IMR-90 (cell line): Measurements from ENCODE around the gene SAFB2. TPM values are rescaled to one million over a fixed set of nuclear protein-coding genes. Genes with fewer than 3 reads are reported as not detected.

Source experiments
- ATAC-seq: fragments of 200-7000 bp; cut with Tn5 transposase; 2 replicates; pipeline ENCODE4 v1.9.1; 2020; ENCODE audit warnings: low read depth, mild to moderate bottlenecking, moderate library complexity
- BruUV-seq: library from RNA; stranded (reverse); fragments of 400-500 nt; replicated peaks from 2 replicates; lab custom pipeline; 2021; lab: Mats Ljungman, UMichigan
- CTCF ChIA-PET: fragments of 300-600 bp; formaldehyde crosslinking; extraction: SDS; loops from one replicate; lab custom pipeline; 2021; ENCODE audit warnings: antibody characterized with exemption; lab: Yijun Ruan, JAX
- POLR2A ChIA-PET: fragments of 300-600 bp; sonication (Branson Sonifier 250); formaldehyde crosslinking; loops from one replicate; lab custom pipeline; 2022; ENCODE audit warnings: antibody characterized with exemption; ENCODE audit not compliant: unreplicated experiment; lab: Charles Lee
- DNase-seq: peaks from one replicate; pipeline ENCODE4 v3.0.0; 2013
- H2AFZ ChIP-seq: replicated peaks from 2 replicates; pipeline ENCODE3; 2013; ENCODE audit warnings: low read length, mild to moderate bottlenecking; ENCODE audit not compliant: poor library complexity
- H2AK5ac ChIP-seq: 2 replicates; pipeline ENCODE4 v1.6.1; 2013; ENCODE audit warnings: low read depth, low read length, inconsistent platforms
- H2AK9ac ChIP-seq: replicated peaks from 2 replicates; pipeline ENCODE3; 2013; ENCODE audit warnings: mild to moderate bottlenecking, low read depth, low read length, moderate library complexity; ENCODE audit not compliant: poor library complexity
- H2BK120ac ChIP-seq: 2 replicates; pipeline ENCODE4 v1.6.1; 2013; ENCODE audit warnings: low read depth, low read length, inconsistent platforms
- H2BK15ac ChIP-seq: 3 replicates; pipeline ENCODE4 v1.6.1; 2013; ENCODE audit warnings: low read depth, low read length, inconsistent platforms
- H2BK20ac ChIP-seq: 2 replicates; pipeline ENCODE4 v1.6.1; 2013; ENCODE audit warnings: low read depth, mild to moderate bottlenecking, inconsistent platforms, low read length, moderate library complexity
- H2BK5ac ChIP-seq: 2 replicates; pipeline ENCODE4 v1.6.1; 2013; ENCODE audit warnings: mild to moderate bottlenecking, low read depth, low read length, inconsistent platforms; ENCODE audit not compliant: poor library complexity, severe bottlenecking
- H3K14ac ChIP-seq: replicated peaks from 2 replicates; pipeline ENCODE4 v1.6.1; 2013; ENCODE audit warnings: low read depth, low read length, inconsistent platforms
- H3K18ac ChIP-seq: 2 replicates; pipeline ENCODE4 v1.6.1; 2013; ENCODE audit warnings: low read depth, low read length, control low read depth
- H3K23ac ChIP-seq: 2 replicates; pipeline ENCODE4 v1.6.1; 2013; ENCODE audit warnings: low read depth, low read length, inconsistent platforms
- H3K27ac ChIP-seq: 2 replicates; pipeline ENCODE4 v1.5.1; 2013; ENCODE audit warnings: mild to moderate bottlenecking, control low read depth, low read length; ENCODE audit not compliant: insufficient read depth
- H3K27me3 ChIP-seq: 2 replicates; pipeline ENCODE4 v1.6.1; 2013; ENCODE audit warnings: low read length; ENCODE audit not compliant: control insufficient read depth, insufficient read depth
- H3K36me3 ChIP-seq: 2 replicates; pipeline ENCODE4 v1.6.1; 2013; ENCODE audit warnings: low read length, mixed read lengths; ENCODE audit not compliant: control insufficient read depth, insufficient read depth
- H3K4ac ChIP-seq: 2 replicates; pipeline ENCODE4 v1.6.1; 2013; ENCODE audit warnings: low read depth, low read length, inconsistent platforms
- H3K4me1 ChIP-seq: 2 replicates; pipeline ENCODE4 v1.6.1; 2013; ENCODE audit warnings: low read length, mixed read lengths; ENCODE audit not compliant: control insufficient read depth, insufficient read depth
- H3K4me2 ChIP-seq: 2 replicates; pipeline ENCODE4 v1.6.1; 2013; ENCODE audit warnings: low read depth, mild to moderate bottlenecking, control low read depth, low read length, moderate library complexity
- H3K4me3 ChIP-seq: 2 replicates; pipeline ENCODE4 v1.5.1; 2013; ENCODE audit warnings: low read depth, mild to moderate bottlenecking, control low read depth, low read length, moderate library complexity; ENCODE audit not compliant: insufficient read depth
- H3K56ac ChIP-seq: 2 replicates; pipeline ENCODE4 v1.6.1; 2013; ENCODE audit warnings: low read length, inconsistent platforms; ENCODE audit not compliant: insufficient read depth; ENCODE audit errors: extremely low read depth
- H3K79me1 ChIP-seq, 2 experiments: 2 replicates each; pipeline ENCODE4 v1.6.1; 2013; ENCODE audit warnings: low read length in 2 of 2, inconsistent platforms in 1 of 2, low read depth in 1 of 2
- H3K9ac ChIP-seq: 2 replicates; pipeline ENCODE4 v1.6.1; 2013; ENCODE audit warnings: low read depth, low read length, control low read depth
- H3K9me1 ChIP-seq: 2 replicates; pipeline ENCODE4 v1.6.1; 2013; ENCODE audit warnings: low read length, inconsistent platforms; ENCODE audit not compliant: insufficient read depth
- H3K9me3 ChIP-seq: 2 replicates; pipeline ENCODE4 v1.6.1; 2013; ENCODE audit warnings: low read length; ENCODE audit not compliant: control insufficient read depth, insufficient read depth
- H4K20me1 ChIP-seq: 2 replicates; pipeline ENCODE4 v1.6.1; 2013; ENCODE audit warnings: low read length, inconsistent platforms; ENCODE audit not compliant: insufficient read depth
- H4K5ac ChIP-seq: 2 replicates; pipeline ENCODE4 v1.6.1; 2013; ENCODE audit warnings: mild to moderate bottlenecking, low read depth, low read length, control low read depth
- H4K8ac ChIP-seq, 2 experiments: 2 replicates each; pipeline ENCODE4 v1.6.1; 2013; ENCODE audit warnings: low read depth in 2 of 2, low read length in 2 of 2, control low read depth in 1 of 2, inconsistent platforms in 1 of 2
- H4K91ac ChIP-seq: 2 replicates; pipeline ENCODE4 v1.6.1; 2013; ENCODE audit warnings: low read depth, low read length, inconsistent platforms; ENCODE audit not compliant: insufficient read depth
- BHLHE40 ChIP-seq: fragments of 150-350 bp; IDR thresholded peaks from 2 replicates; pipeline ENCODE4 v1.6.1; 2016; ENCODE audit warnings: mild to moderate bottlenecking, low read depth, low read length
- CEBPB ChIP-seq: IDR thresholded peaks from 2 replicates; pipeline ENCODE4 v1.6.1; 2012; ENCODE audit warnings: low read depth, low read length, improper control_type of control experiment
- CHD1 ChIP-seq: IDR thresholded peaks from 2 replicates; pipeline ENCODE4 v1.6.1; 2012; ENCODE audit warnings: low read depth, low read length, improper control_type of control experiment
- FOS ChIP-seq: fragments of 150-350 bp; IDR thresholded peaks from 2 replicates; pipeline ENCODE4 v1.6.1; 2016; ENCODE audit warnings: low read depth, low read length
- MXI1 ChIP-seq: IDR thresholded peaks from 2 replicates; pipeline ENCODE4 v1.6.1; 2012; ENCODE audit warnings: low read depth, mild to moderate bottlenecking, low read length, moderate library complexity, borderline replicate concordance
- NFE2L2 ChIP-seq: fragments of 150-350 bp; IDR thresholded peaks from 2 replicates; pipeline ENCODE4 v1.6.1; 2016; ENCODE audit warnings: low read depth, mild to moderate bottlenecking, low read length
- POLR2A ChIP-seq: IDR thresholded peaks from 2 replicates; pipeline ENCODE4 v1.6.1; 2012; ENCODE audit warnings: mild to moderate bottlenecking, low read depth, low read length
- RAD21 ChIP-seq: IDR thresholded peaks from 2 replicates; pipeline ENCODE4 v1.6.1; 2012; ENCODE audit warnings: low read length, improper control_type of control experiment
- RFX5 ChIP-seq: IDR thresholded peaks from 2 replicates; pipeline ENCODE4 v1.8.0; 2012; ENCODE audit warnings: low read depth, mild to moderate bottlenecking, low read length, moderate library complexity
- SMC3 ChIP-seq: fragments of 150-350 bp; IDR thresholded peaks from 2 replicates; pipeline ENCODE4 v1.6.1; 2016; ENCODE audit warnings: low read depth, mild to moderate bottlenecking, antibody characterized with exemption, low read length, moderate library complexity
- WGBS, 2 experiments: methylation state at CpG; one replicate each; pipeline versions ENCODE4 v1.1.5 to v1.1.7; 2013; ENCODE audit warnings: missing lambda C conversion rate in 2 of 2; ENCODE audit not compliant: insufficient read length in 1 of 2; ENCODE audit errors: extremely low coverage in 2 of 2; 5-methylcytosine and 5-hydroxymethylcytosine counted together
- dilution Hi-C: fragments of 300-500 bp; cut with HindIII; formaldehyde crosslinking; loops from one replicate; pipeline ENCODE4 v1.14.3; 2018; ENCODE audit warnings: low sequenced_read_pairs; ENCODE audit not compliant: unreplicated experiment
- in situ Hi-C: fragments of 300-500 bp; cut with MboI; formaldehyde crosslinking; loops from 3 replicates; pipeline ENCODE4 v1.14.3; 2019; ENCODE audit warnings: low sequenced_read_pairs, inconsistent platforms, mixed read lengths
- intact Hi-C: fragments of 100-400 bp; cut with micrococcal nuclease; formaldehyde crosslinking; loops from 2 replicates; pipeline ENCODE4 v1.10.0; 2022
- polyA plus RNA-seq, 3 experiments: library from polyadenylated mRNA; depleted of rRNA; stranded (reverse); fragments of >200 nt; gene quantifications; 2 replicates each; pipeline ENCODE4 v1.2.3, GENCODE V29; 2012; ENCODE audit warnings: low replicate concordance in 1 of 3
- total RNA-seq: library from RNA; depleted of rRNA; stranded (reverse); fragments of >200 nt; gene quantifications from 2 replicates; pipeline ENCODE4 v1.2.3, GENCODE V29; 2012
- TF ChIP-seq, protein P1 (sequence below): conservative IDR thresholded peaks from 2 replicates; pipeline ENCODE4 v1.5.1; 2012; ENCODE audit warnings: mild to moderate bottlenecking, low read depth, low read length, improper control_type of control experiment
- TF ChIP-seq, protein P2 (sequence below): fragments of 150-350 bp; IDR thresholded peaks from 2 replicates; pipeline ENCODE4 v1.6.1; 2017; ENCODE audit warnings: mild to moderate bottlenecking, antibody characterized with exemption, low read length, low read depth

The SAFB2 gene
- total and polyA plus RNA-seq, 2 of the 4 experiments (the other 2 are of a cell fraction), result 11.8 to 26.2 TPM

DNA sequence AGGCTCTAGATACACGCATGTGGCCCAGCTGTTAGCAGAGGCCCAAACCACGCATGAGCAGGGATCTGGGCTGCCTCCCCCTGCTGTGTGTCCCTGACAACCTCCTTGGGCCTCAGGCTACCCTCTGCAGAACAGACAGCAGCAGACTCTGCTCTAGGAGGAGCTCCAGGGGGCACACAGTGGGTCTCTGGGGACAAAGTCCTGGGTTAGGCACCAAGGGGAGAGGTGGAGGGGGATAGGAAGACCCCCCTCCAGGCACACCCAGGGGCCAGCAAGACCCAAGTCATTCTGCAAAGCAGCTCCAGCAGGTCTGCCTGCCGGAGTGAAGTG lies 62.8 kb downstream of the SAFB2 start:
- TF ChIP-seq BHLHE40 (no peak), CHD1 (no peak), RFX5 (no peak), CEBPB (no peak), FOS (no peak), NFE2L2 (no peak), POLR2A (no peak), RAD21 (no peak), SMC3 (no peak), MXI1 (no peak)
- TF ChIP-seq, protein P1, sequence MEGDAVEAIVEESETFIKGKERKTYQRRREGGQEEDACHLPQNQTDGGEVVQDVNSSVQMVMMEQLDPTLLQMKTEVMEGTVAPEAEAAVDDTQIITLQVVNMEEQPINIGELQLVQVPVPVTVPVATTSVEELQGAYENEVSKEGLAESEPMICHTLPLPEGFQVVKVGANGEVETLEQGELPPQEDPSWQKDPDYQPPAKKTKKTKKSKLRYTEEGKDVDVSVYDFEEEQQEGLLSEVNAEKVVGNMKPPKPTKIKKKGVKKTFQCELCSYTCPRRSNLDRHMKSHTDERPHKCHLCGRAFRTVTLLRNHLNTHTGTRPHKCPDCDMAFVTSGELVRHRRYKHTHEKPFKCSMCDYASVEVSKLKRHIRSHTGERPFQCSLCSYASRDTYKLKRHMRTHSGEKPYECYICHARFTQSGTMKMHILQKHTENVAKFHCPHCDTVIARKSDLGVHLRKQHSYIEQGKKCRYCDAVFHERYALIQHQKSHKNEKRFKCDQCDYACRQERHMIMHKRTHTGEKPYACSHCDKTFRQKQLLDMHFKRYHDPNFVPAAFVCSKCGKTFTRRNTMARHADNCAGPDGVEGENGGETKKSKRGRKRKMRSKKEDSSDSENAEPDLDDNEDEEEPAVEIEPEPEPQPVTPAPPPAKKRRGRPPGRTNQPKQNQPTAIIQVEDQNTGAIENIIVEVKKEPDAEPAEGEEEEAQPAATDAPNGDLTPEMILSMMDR, result no peak
- TF ChIP-seq, protein P2, sequence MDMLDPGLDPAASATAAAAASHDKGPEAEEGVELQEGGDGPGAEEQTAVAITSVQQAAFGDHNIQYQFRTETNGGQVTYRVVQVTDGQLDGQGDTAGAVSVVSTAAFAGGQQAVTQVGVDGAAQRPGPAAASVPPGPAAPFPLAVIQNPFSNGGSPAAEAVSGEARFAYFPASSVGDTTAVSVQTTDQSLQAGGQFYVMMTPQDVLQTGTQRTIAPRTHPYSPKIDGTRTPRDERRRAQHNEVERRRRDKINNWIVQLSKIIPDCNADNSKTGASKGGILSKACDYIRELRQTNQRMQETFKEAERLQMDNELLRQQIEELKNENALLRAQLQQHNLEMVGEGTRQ, result no peak
- ChIA-PET CTCF (no interaction called here), POLR2A (no interaction called here)
- H4K20me1 ChIP-seq, result no peaks in the 10 kb centered on the region
- no peak overlapping the region for H2BK15ac ChIP-seq
- no peak overlapping the region for H3K23ac ChIP-seq
- no TSS peak for BruUV-seq
- H2AK9ac ChIP-seq, result no peak overlapping the region
- H3K36me3 ChIP-seq, result no peaks in the 10 kb centered on the region
- no peak overlapping the region for H3K4ac ChIP-seq
- ATAC-seq, result no peak
- H3K14ac ChIP-seq, result no peak overlapping the region
- no peak overlapping the region for H3K4me3 ChIP-seq
- no peak overlapping the region for H3K56ac ChIP-seq
- dilution Hi-C loops, result no loop called here
- H4K8ac ChIP-seq, result no peak overlapping the region
- DNase-seq, result no peak
- no peak overlapping the region for H2AFZ ChIP-seq
- WGBS, 2 experiments, result no CpG with 5 or more reads among the region's 3 CpGs
- H3K9me3 ChIP-seq, result peaks cover 8% of the 10 kb centered on the region; the same call in 1 of the 2 replicates
- no peak overlapping the region for H3K18ac ChIP-seq
- no peaks in the 10 kb centered on the region for H3K79me1 ChIP-seq
- no peak overlapping the region for H2AK5ac ChIP-seq
- H3K27ac ChIP-seq, result no peak overlapping the region
- no peaks in the 10 kb centered on the region for H3K9me1 ChIP-seq
- no peak overlapping the region for H4K5ac ChIP-seq
- H3K4me2 ChIP-seq, result no peak overlapping the region
- in situ Hi-C loops, result no loop called here
- peaks cover 49% of the 10 kb centered on the region for H3K27me3 ChIP-seq
- H3K4me1 ChIP-seq, result no peaks in the 10 kb centered on the region; the same call in 1 of the 2 replicates
- no peak overlapping the region for H3K9ac ChIP-seq
- intact Hi-C loops, result no loop called here
- H2BK5ac ChIP-seq, result no peak overlapping the region
- H4K91ac ChIP-seq, result no peak overlapping the region
- H2BK20ac ChIP-seq, result no peak overlapping the region
- H2BK120ac ChIP-seq, result no peak overlapping the region
